Cardiac muscle cell (in vitro differentiated cells and primary cell): ENCODE measurements around the gene KLHL30. TPM values are rescaled to one million over a fixed set of nuclear protein-coding genes. Genes with fewer than 3 reads are reported as not detected.
A peak's percentile ranks its signal among the peaks of the same experiment; 100 is the strongest.

ENCODE experiments used
- DNase-seq, 2 donors: peaks; one replicate each; pipeline versions ENCODE4 v3.0.0 to v3.0.0-alpha.2; 2010 to 2017; ENCODE audit warnings: low read depth in 1 of 2, low spot score in 1 of 2
- H3K27ac ChIP-seq: fragments of 200-600 bp; sonication (generic); 2 replicates; pipeline ENCODE4 v1.5.1; 2016
- H3K27me3 ChIP-seq: fragments of 200-600 bp; sonication (generic); 2 replicates; pipeline ENCODE4 v1.6.0; 2016; ENCODE audit warnings: control low read depth
- H3K36me3 ChIP-seq: fragments of 200-600 bp; sonication (generic); 2 replicates; pipeline ENCODE4 v1.5.1; 2016; ENCODE audit warnings: control low read depth
- H3K4me1 ChIP-seq: fragments of 200-600 bp; sonication (generic); 2 replicates; pipeline ENCODE4 v1.8.1; 2017; ENCODE audit warnings: low read depth, mild to moderate bottlenecking, mixed run types
- H3K4me3 ChIP-seq: fragments of 200-600 bp; sonication (generic); 2 replicates; pipeline ENCODE4 v1.5.1; 2016; ENCODE audit warnings: mild to moderate bottlenecking
- H3K9me3 ChIP-seq: fragments of 200-600 bp; sonication (generic); 2 replicates; pipeline ENCODE4 v1.5.1; 2017; ENCODE audit warnings: low read depth, mild to moderate bottlenecking, control low read depth
- CTCF ChIP-seq: IDR thresholded peaks from 2 replicates; pipeline ENCODE4 v1.5.1; 2012; ENCODE audit warnings: low read depth, mild to moderate bottlenecking, low read length
- polyA plus RNA-seq: library from polyadenylated mRNA; unstranded; fragments of >200 nt; fragmentation: Nextera tagmentation; extraction: Ambion mirVana; gene quantifications from 2 replicates; pipeline ENCODE4 v1.2.1, GENCODE V29; 2016
- total RNA-seq: library from RNA; depleted of rRNA; stranded (reverse); fragments of >200 nt; gene quantifications from 2 replicates; pipeline ENCODE4 v1.2.3, GENCODE V29; 2016

The KLHL30 gene
- total and polyA plus RNA-seq, 2 experiments from 2014 or later: 6.7 to 31.7 TPM

GRCh38 chr2:238094438-238095022 lies 43.9 kb upstream of the KLHL30 start:
- Histone ChIP-seq H3K36me3 (no peaks in the 10 kb centered on the region), H3K4me3 (no peak overlapping the region), H3K27me3 (no peaks in the 10 kb centered on the region), H3K9me3 (no peaks in the 10 kb centered on the region), H3K4me1 (peaks cover 6% of the 10 kb centered on the region), H3K27ac (no peak overlapping the region)
- DNase-seq: no peak
- TF ChIP-seq CTCF: no peak

GRCh38 chr2:238095143-238095542 lies 43.3 kb upstream of the KLHL30 start:
- no peaks in the 10 kb centered on the region for H3K36me3 ChIP-seq
- H3K9me3 ChIP-seq: no peaks in the 10 kb centered on the region
- no peak for TF ChIP-seq CTCF
- no peak overlapping the region for H3K27ac ChIP-seq
- H3K4me1 ChIP-seq: peaks cover 6% of the 10 kb centered on the region
- no peaks in the 10 kb centered on the region for H3K27me3 ChIP-seq
- no peak overlapping the region for H3K4me3 ChIP-seq
- no peak for DNase-seq

- H3K4me1 ChIP-seq: peaks cover 8% of the 10 kb centered on the region
- no peak overlapping the region for H3K27ac ChIP-seq
- no peaks in the 10 kb centered on the region for H3K36me3 ChIP-seq
- no peaks in the 10 kb centered on the region for H3K27me3 ChIP-seq
- H3K9me3 ChIP-seq: no peaks in the 10 kb centered on the region
- no peak overlapping the region for H3K4me3 ChIP-seq
- no peak for DNase-seq
- TF ChIP-seq CTCF: no peak
Observed at GRCh38 chr2:238096311-238097011, 42.0 kb upstream of the KLHL30 start.

GRCh38 chr2:238097201-238097987 lies 41.1 kb upstream of the KLHL30 start:
- Histone ChIP-seq H3K36me3 (no peaks in the 10 kb centered on the region), H3K27me3 (no peaks in the 10 kb centered on the region), H3K4me3 (no peak overlapping the region), H3K9me3 (no peaks in the 10 kb centered on the region), H3K27ac (no peak overlapping the region), H3K4me1 (peaks cover 8% of the 10 kb centered on the region)
- TF ChIP-seq CTCF: no peak
- no peak for DNase-seq

GRCh38 chr2:238097988-238098871 lies 40.2 kb upstream of the KLHL30 start:
- DNase-seq: peak; percentile 72 to 79
- no peak for TF ChIP-seq CTCF

More at GRCh38 chr2:238097988-238098871, 40.2 kb upstream of the KLHL30 start:
- Histone ChIP-seq H3K4me1 (peaks cover 8% of the 10 kb centered on the region), H3K4me3 (no peak overlapping the region), H3K36me3 (no peaks in the 10 kb centered on the region), H3K27me3 (no peaks in the 10 kb centered on the region), H3K27ac (peak overlapping the region; percentile 39), H3K9me3 (no peaks in the 10 kb centered on the region)
